HepG2 (cell line): ENCODE measurements around the gene TMUB1. TPM values are rescaled to one million over a fixed set of nuclear protein-coding genes. Genes with fewer than 3 reads are reported as not detected.

ENCODE experiments used
- ATAC-seq: fragments of 200-7000 bp; cut with Tn5 transposase; 3 replicates; pipeline ENCODE4 v1.9.1; 2020; ENCODE audit warnings: mild to moderate bottlenecking, moderate library complexity
- BruUV-seq: library from RNA; stranded (reverse); fragments of 400-500 nt; replicated peaks from 2 replicates; lab custom pipeline; 2021; lab: Mats Ljungman, UMichigan
- CTCF ChIA-PET: fragments of 300-600 bp; formaldehyde crosslinking; extraction: SDS; loops from one replicate; lab custom pipeline; 2021; ENCODE audit warnings: low total read pairs, inconsistent platforms, low intra/inter-chr PET ratio; lab: Yijun Ruan, JAX
- POLR2A ChIA-PET: fragments of 350-600 bp; sonication (Branson Sonifier 250); formaldehyde crosslinking; loops from one replicate; lab custom pipeline; 2020; ENCODE audit warnings: antibody characterized with exemption, inconsistent platforms; lab: Yijun Ruan, JAX
- DNase-seq: peaks from one replicate; pipeline ENCODE4 v3.0.0-alpha.2; 2015; ENCODE audit warnings: low spot score
- FAIRE-seq: peaks from 3 replicates; lab custom pipeline; 2011; peaks lifted over from hg19 to GRCh38; lab: Jason Lieb, UNC
- H2AFZ ChIP-seq: one replicate; pipeline ENCODE4 v1.6.1; 2011; ENCODE audit warnings: low read length, inconsistent platforms
- H3K27ac ChIP-seq: fragments of 300-600 bp; 3 replicates; pipeline ENCODE4 v1.8.0; 2011; ENCODE audit warnings: mixed run types, mild to moderate bottlenecking, mixed read lengths, low read length, inconsistent platforms; ENCODE audit not compliant: insufficient read depth; ENCODE audit errors: extremely low read length
- H3K27me3 ChIP-seq, 2 experiments: fragments of 200-600 bp in 1 of 2; 2 replicates in 1 of 2; 3 replicates in 1 of 2; pipeline versions ENCODE4 v1.6.0 to v1.8.0; 2011; ENCODE audit warnings: low read length in 2 of 2, mild to moderate bottlenecking in 2 of 2, moderate library complexity in 2 of 2, inconsistent platforms in 1 of 2; ENCODE audit not compliant: insufficient read depth in 2 of 2, control insufficient read depth in 1 of 2
- H3K36me3 ChIP-seq, 2 experiments: fragments of 200-600 bp in 1 of 2; replicated peaks in 1 of 2; 2 replicates in 1 of 2; 3 replicates in 1 of 2; pipeline versions ENCODE4 v1.5.1 to v1.8.0; 2011; ENCODE audit warnings: low read length in 2 of 2, inconsistent platforms in 1 of 2; ENCODE audit not compliant: insufficient read depth in 2 of 2, control insufficient read depth in 1 of 2
- H3K4me1 ChIP-seq: 2 replicates; pipeline ENCODE4 v1.5.1; 2012; ENCODE audit warnings: low read length, inconsistent platforms; ENCODE audit not compliant: insufficient read depth
- H3K4me2 ChIP-seq: 2 replicates; pipeline ENCODE4 v1.6.0; 2011; ENCODE audit warnings: low read depth, low read length, inconsistent platforms
- H3K4me3 ChIP-seq, 3 experiments: fragments of 200-600 bp in 1 of 3; sonication (generic), shearing (Covaris generic) in 1 of 3; replicated peaks in 1 of 3; 2 replicates each; pipeline ENCODE4 v1.5.1; 2011 to 2016; ENCODE audit warnings: low read length in 3 of 3, inconsistent platforms in 2 of 3, low read depth in 2 of 3, mild to moderate bottlenecking in 2 of 3, control low read depth in 1 of 3, mixed read lengths in 1 of 3; ENCODE audit not compliant: insufficient read depth in 1 of 3
- H3K79me2 ChIP-seq: one replicate; pipeline ENCODE4 v1.6.1; 2011; ENCODE audit warnings: low read length, inconsistent platforms; ENCODE audit not compliant: insufficient read depth
- H3K9ac ChIP-seq: 2 replicates; pipeline ENCODE4 v1.6.0; 2011; ENCODE audit warnings: mild to moderate bottlenecking, low read depth, low read length, inconsistent platforms; ENCODE audit not compliant: insufficient read depth
- H3K9me3 ChIP-seq: 2 replicates; pipeline ENCODE4 v1.5.1; 2012; ENCODE audit warnings: mild to moderate bottlenecking, low read length
- H4K20me1 ChIP-seq: 2 replicates; pipeline ENCODE4 v1.6.0; 2011; ENCODE audit warnings: inconsistent platforms, mild to moderate bottlenecking, low read length, moderate library complexity; ENCODE audit not compliant: insufficient read depth
- MAX ChIP-seq: IDR thresholded peaks from 2 replicates; pipeline ENCODE4 v1.6.1; 2012; ENCODE audit warnings: inconsistent platforms
- NFE2 ChIP-seq: sonication (generic); formaldehyde crosslinking; IDR thresholded peaks from 2 replicates; pipeline ENCODE4 v1.4.0; 2020; ENCODE audit warnings: missing genetic modification reagents
- SP1 ChIP-seq, 2 experiments: fragments of 450-650 bp in 1 of 2; sonication (generic) in 1 of 2; formaldehyde crosslinking in 1 of 2; IDR thresholded peaks; 2 replicates each; pipeline versions ENCODE4 v1.4.0 to v1.6.1; 2016 to 2020; ENCODE audit warnings: missing genetic modification reagents in 1 of 2
- ZFP36L1 ChIP-seq: sonication (generic); formaldehyde crosslinking; IDR thresholded peaks from 2 replicates; pipeline ENCODE4 v1.8.0; 2022; ENCODE audit warnings: mild to moderate bottlenecking, missing genetic modification reagents, moderate library complexity
- WGBS: methylation state at CpG from one replicate; pipeline ENCODE4 v1.1.6; 2017; ENCODE audit warnings: low lambda C conversion rate; 5-methylcytosine and 5-hydroxymethylcytosine counted together
- in situ Hi-C: cut with HindIII; loops from 2 replicates; pipeline ENCODE4 v1.10.0; 2017; ENCODE audit warnings: low pct_unique_long_range_greater_than_20kb; ENCODE audit not compliant: extremely low pct_ligation_motif_present
- intact Hi-C: fragments of 100-400 bp; cut with micrococcal nuclease; formaldehyde crosslinking; loops from one replicate; pipeline ENCODE4 v1.10.0; 2022; ENCODE audit not compliant: unreplicated experiment
- polyA plus RNA-seq, 8 experiments: library from polyadenylated mRNA; depleted of rRNA in 3 of 8; stranded (reverse) in 7 of 8; unstranded in 1 of 8; fragments of >200 nt; fragmentation: Illumina TruSeq in 4 of 8; extraction: Trizol in 4 of 8; gene quantifications; 2 replicates each; pipeline versions ENCODE4 v1.2.1 to v1.2.3, GENCODE V29; 2011 to 2016; ENCODE audit warnings: low read depth in 4 of 8, missing spikeins in 1 of 8, mixed read lengths in 1 of 8; ENCODE audit not compliant: insufficient read depth in 1 of 8
- total RNA-seq, 5 experiments: library from RNA; depleted of rRNA; stranded (reverse); fragments of >200 nt; fragmentation: Illumina TruSeq; extraction: Trizol; gene quantifications; 2 replicates each; pipeline ENCODE4 v1.2.3, GENCODE V29; 2016; ENCODE audit warnings: low read depth in 1 of 5
- TF ChIP-seq, protein P1 (sequence below): sonication (generic); formaldehyde crosslinking; IDR thresholded peaks from 2 replicates; pipeline ENCODE4 v1.8.0; 2022; ENCODE audit warnings: missing genetic modification reagents, mild to moderate bottlenecking, inconsistent platforms, borderline replicate concordance
- TF ChIP-seq, protein P2 (sequence below): sonication (generic); formaldehyde crosslinking; IDR thresholded peaks from 2 replicates; pipeline ENCODE4 v1.5.1; 2020; ENCODE audit warnings: mild to moderate bottlenecking, missing genetic modification reagents

Gene TMUB1
- total and polyA plus RNA-seq, 2 of the 13 experiments (the other 11 are each of a cell fraction or from before 2014, with no cell fraction given): 44.8 to 51.6 TPM

GRCh38 chr7:151117565-151117964 is 34.3 kb upstream of the TMUB1 start:
- Histone ChIP-seq H3K4me1 (no peaks in the 10 kb centered on the region), H4K20me1 (peaks cover 17% of the 10 kb centered on the region; the same call in 1 of the 2 replicates), H3K27me3 (no peaks in the 10 kb centered on the region), H3K27ac (no peak overlapping the region), H3K4me2 (no peak overlapping the region), H2AFZ (no peak overlapping the region), H3K4me3 (no peak overlapping the region), H3K9me3 (no peaks in the 10 kb centered on the region), H3K9ac (no peak overlapping the region), H3K79me2 (peaks cover 8% of the 10 kb centered on the region), H3K36me3 (peaks cover 20 to 56% of the 10 kb centered on the region in 2 experiments; a peak in 4 of 5 replicates)
- BruUV-seq: TSS peak; percentile 36
- FAIRE-seq (no peak), ATAC-seq (no peak), DNase-seq (no peak)
- 96% methylated on average over 5 of the region's 12 CpGs for WGBS
- ChIA-PET CTCF (no interaction called here), POLR2A (no interaction called here)
- in situ Hi-C loops (no loop called here), intact Hi-C loops (no loop called here)
- TF ChIP-seq MAX (no peak), NFE2 (CRISPR knock-in tag) (no peak), SP1 (IDR thresholded peaks at IDR 0.05) (no peak), SP1 (CRISPR knock-in tag; IDR thresholded peaks at IDR 0.05) (no peak), ZFP36L1 (CRISPR knock-in tag) (no peak)
- TF ChIP-seq, protein P1, sequence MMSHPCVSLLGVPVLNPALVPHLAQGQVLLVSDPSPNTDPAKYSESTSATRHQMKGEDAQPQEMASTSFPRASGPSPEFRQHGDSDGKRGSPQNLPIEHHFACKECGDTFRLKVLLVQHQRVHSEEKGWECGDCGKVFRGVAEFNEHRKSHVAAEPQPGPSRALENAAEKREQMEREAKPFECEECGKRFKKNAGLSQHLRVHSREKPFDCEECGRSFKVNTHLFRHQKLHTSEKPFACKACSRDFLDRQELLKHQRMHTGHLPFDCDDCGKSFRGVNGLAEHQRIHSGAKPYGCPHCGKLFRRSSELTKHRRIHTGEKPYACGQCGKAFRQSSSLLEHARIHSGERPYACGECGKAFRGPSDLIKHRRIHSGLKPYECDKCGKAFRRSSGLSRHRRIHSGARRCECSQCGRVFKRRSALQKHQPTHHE (CRISPR knock-in tag): no peak
- TF ChIP-seq, protein P2, sequence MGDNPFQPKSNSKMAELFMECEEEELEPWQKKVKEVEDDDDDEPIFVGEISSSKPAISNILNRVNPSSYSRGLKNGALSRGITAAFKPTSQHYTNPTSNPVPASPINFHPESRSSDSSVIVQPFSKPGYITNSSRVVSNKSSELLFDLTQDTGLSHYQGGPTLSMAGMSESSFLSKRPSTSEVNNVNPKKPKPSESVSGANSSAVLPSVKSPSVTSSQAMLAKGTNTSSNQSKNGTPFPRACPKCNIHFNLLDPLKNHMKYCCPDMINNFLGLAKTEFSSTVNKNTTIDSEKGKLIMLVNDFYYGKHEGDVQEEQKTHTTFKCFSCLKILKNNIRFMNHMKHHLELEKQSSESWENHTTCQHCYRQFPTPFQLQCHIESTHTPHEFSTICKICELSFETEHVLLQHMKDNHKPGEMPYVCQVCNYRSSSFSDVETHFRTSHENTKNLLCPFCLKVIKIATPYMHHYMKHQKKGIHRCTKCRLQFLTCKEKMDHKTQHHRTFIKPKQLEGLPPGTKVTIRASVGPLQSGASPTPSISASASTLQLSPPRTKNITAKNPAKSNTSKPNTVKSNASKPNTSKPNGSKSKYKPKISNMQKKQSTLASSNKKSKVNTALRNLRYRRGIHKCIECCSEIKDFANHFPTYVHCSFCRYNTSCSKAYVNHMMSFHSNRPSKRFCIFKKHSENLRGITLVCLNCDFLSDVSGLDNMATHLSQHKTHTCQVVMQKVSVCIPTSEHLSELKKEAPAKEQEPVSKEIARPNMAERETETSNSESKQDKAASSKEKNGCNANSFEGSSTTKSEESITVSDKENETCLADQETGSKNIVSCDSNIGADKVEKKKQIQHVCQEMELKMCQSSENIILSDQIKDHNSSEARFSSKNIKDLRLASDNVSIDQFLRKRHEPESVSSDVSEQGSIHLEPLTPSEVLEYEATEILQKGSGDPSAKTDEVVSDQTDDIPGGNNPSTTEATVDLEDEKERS (CRISPR knock-in tag): no peak
